ENCODE data around the gene CLASP2. TPM values are rescaled to one million over a fixed set of nuclear protein-coding genes. Genes with fewer than 3 reads are reported as not detected.

Gene CLASP2
- polyA plus RNA-seq, 1 donor (not counting 4 experiments of a cell fraction or from before 2014, with no cell fraction given) = 49.5 TPM

DNA sequence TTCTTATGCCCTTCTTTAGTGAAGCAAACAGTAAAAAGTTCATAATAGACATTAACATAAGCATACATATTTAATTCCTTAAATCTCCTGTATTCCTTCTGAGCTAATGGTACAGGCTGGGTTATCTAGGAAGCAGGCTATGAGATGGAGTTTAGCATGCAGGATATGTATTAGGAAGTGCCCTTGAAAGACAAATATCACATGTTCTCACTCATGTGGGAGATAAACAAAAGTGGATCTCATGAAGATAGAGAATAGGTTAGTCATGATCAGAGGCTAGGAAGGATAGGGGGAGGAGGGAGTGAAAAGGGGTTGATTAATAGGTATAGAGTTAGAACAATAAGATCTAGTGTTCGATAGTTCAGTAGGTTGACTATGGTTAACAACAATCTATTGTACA is 105.4 kb downstream of the CLASP2 start:
- dilution Hi-C loops (cut with MboI; ENCODE audit: extremely low pct_ligation_motif_present, low sequenced_read_pairs) = no loop called here
- H3K4me2 ChIP-seq (ENCODE audit: control insufficient read depth, extremely low read depth, insufficient read depth, low read depth, low read length) = no peak overlapping the region
- no peak for FAIRE-seq

DNA sequence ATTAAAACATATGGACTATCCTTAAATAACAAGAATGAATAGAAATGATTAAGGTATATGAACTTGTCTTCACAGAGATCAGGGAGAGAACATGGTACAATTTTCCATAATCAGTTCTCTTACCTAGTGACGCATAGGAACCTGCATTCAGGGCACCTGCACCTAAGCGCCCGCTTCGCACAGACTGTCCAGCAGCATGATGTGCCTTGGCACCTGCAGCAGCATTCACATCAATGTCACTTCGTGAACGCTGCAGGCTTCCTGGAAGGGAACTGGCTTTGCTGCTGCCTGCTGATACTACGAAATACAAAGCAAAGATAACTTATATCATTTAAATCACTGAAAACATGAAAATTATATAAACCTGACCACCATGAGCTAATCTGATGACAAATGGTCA is 115.2 kb downstream of the CLASP2 start:
- no peak overlapping the region for H3K4me3 ChIP-seq (ENCODE audit: control insufficient read depth in 2 of 3, extremely low read depth in 1 of 3, insufficient read depth in 2 of 3, low read depth in 1 of 3, low read length in 3 of 3)
- no peaks in the 10 kb centered on the region for H3K9me1 ChIP-seq (ENCODE audit: control insufficient read depth, extremely low read depth, insufficient read depth, low read length)
- H3K4me1 ChIP-seq (ENCODE audit: control insufficient read depth, extremely low read depth, insufficient read depth, low read length) = no peaks in the 10 kb centered on the region
- no peaks in the 10 kb centered on the region for H3K79me2 ChIP-seq (ENCODE audit: control insufficient read depth, insufficient read depth, low read length)
- H2AFZ ChIP-seq (ENCODE audit: control insufficient read depth, low read length) = no peak overlapping the region
- H3K9ac ChIP-seq (ENCODE audit: control insufficient read depth, extremely low read depth, insufficient read depth, low read length) = no peak overlapping the region
- FAIRE-seq (no peak), DNase-seq (ENCODE audit: low read depth, low spot score) (no peak)
- H3K27me3 ChIP-seq (ENCODE audit: control insufficient read depth, extremely low read depth, insufficient read depth, low read length) = no peaks in the 10 kb centered on the region
- peaks cover 9 to 12% of the 10 kb centered on the region in 2 experiments for H3K36me3 ChIP-seq (ENCODE audit: control insufficient read depth in 2 of 2, extremely low read depth in 1 of 2, insufficient read depth in 2 of 2, low read length in 2 of 2)
- no peak overlapping the region for H3K27ac ChIP-seq (ENCODE audit: control insufficient read depth, insufficient read depth, low read length)
- no peaks in the 10 kb centered on the region for H4K20me1 ChIP-seq (ENCODE audit: control insufficient read depth, extremely low read depth, insufficient read depth, low read length)
- no peak overlapping the region for H3K4me2 ChIP-seq (ENCODE audit: control insufficient read depth, extremely low read depth, insufficient read depth, low read depth, low read length)
- dilution Hi-C loops (cut with MboI; ENCODE audit: extremely low pct_ligation_motif_present, low sequenced_read_pairs) = no loop called here
- no peak for TF ChIP-seq EZH2 (IDR thresholded peaks at IDR 0.05; ENCODE audit: low read length)
- TF ChIP-seq, protein P1, sequence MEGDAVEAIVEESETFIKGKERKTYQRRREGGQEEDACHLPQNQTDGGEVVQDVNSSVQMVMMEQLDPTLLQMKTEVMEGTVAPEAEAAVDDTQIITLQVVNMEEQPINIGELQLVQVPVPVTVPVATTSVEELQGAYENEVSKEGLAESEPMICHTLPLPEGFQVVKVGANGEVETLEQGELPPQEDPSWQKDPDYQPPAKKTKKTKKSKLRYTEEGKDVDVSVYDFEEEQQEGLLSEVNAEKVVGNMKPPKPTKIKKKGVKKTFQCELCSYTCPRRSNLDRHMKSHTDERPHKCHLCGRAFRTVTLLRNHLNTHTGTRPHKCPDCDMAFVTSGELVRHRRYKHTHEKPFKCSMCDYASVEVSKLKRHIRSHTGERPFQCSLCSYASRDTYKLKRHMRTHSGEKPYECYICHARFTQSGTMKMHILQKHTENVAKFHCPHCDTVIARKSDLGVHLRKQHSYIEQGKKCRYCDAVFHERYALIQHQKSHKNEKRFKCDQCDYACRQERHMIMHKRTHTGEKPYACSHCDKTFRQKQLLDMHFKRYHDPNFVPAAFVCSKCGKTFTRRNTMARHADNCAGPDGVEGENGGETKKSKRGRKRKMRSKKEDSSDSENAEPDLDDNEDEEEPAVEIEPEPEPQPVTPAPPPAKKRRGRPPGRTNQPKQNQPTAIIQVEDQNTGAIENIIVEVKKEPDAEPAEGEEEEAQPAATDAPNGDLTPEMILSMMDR (optimal IDR thresholded peaks at IDR 0.05 in 1 of 3, IDR thresholded peaks at IDR 0.05 in 1 of 3, conservative IDR thresholded peaks at IDR 0.05 in 1 of 3; ENCODE audit: extremely low read depth in 1 of 3, insufficient read depth in 2 of 3, low read length in 3 of 3) = no peak
- H3K9me3 ChIP-seq (ENCODE audit: control insufficient read depth, low read depth, low read length) = no peaks in the 10 kb centered on the region

More for the DNA sequence above, 105.4 kb downstream of the CLASP2 start:
- no peak for DNase-seq (ENCODE audit: low read depth, low spot score)
- Histone ChIP-seq H3K27ac (ENCODE audit: control insufficient read depth, insufficient read depth, low read length) (no peak overlapping the region), H3K36me3 (ENCODE audit: control insufficient read depth in 2 of 2, extremely low read depth in 1 of 2, insufficient read depth in 2 of 2, low read length in 2 of 2) (peaks cover 2 to 3% of the 10 kb centered on the region in 2 experiments), H2AFZ (ENCODE audit: control insufficient read depth, low read length) (no peak overlapping the region), H3K27me3 (ENCODE audit: control insufficient read depth, extremely low read depth, insufficient read depth, low read length) (no peaks in the 10 kb centered on the region), H3K4me3 (ENCODE audit: control insufficient read depth in 2 of 3, extremely low read depth in 1 of 3, insufficient read depth in 2 of 3, low read depth in 1 of 3, low read length in 3 of 3) (no peak overlapping the region), H3K79me2 (ENCODE audit: control insufficient read depth, insufficient read depth, low read length) (no peaks in the 10 kb centered on the region), H3K9me3 (ENCODE audit: control insufficient read depth, low read depth, low read length) (no peaks in the 10 kb centered on the region), H3K9me1 (ENCODE audit: control insufficient read depth, extremely low read depth, insufficient read depth, low read length) (no peaks in the 10 kb centered on the region), H4K20me1 (ENCODE audit: control insufficient read depth, extremely low read depth, insufficient read depth, low read length) (no peaks in the 10 kb centered on the region), H3K9ac (ENCODE audit: control insufficient read depth, extremely low read depth, insufficient read depth, low read length) (no peak overlapping the region), H3K4me1 (ENCODE audit: control insufficient read depth, extremely low read depth, insufficient read depth, low read length) (no peaks in the 10 kb centered on the region)
- no peak for TF ChIP-seq EZH2 (IDR thresholded peaks at IDR 0.05; ENCODE audit: low read length)
- TF ChIP-seq, protein P1 (optimal IDR thresholded peaks at IDR 0.05 in 1 of 3, IDR thresholded peaks at IDR 0.05 in 1 of 3, conservative IDR thresholded peaks at IDR 0.05 in 1 of 3; ENCODE audit: extremely low read depth in 1 of 3, insufficient read depth in 2 of 3, low read length in 3 of 3) = no peak

Measured in keratinocyte (primary cell).